Gastrocnemius medialis (tissue), 4 donors: Measurements from ENCODE around the gene PIEZO1. TPM values are rescaled to one million over a fixed set of nuclear protein-coding genes. Genes with fewer than 3 reads are reported as not detected.

Experiments
- ATAC-seq, 2 donors: fragments of 150-250 bp; one replicate each; pipeline ENCODE4 v1.9.1; 2016
- DNase-seq, 2 donors: peaks; one replicate each; pipeline ENCODE4 v3.0.0-alpha.2; 2019
- H3K27ac ChIP-seq, 4 donors: fragments of 200-600 bp; sonication (generic); 1 replicate in 1 of 4; 2 replicates in 3 of 4; pipeline ENCODE4 v1.5.1; 2016 to 2018; ENCODE audit warnings: mild to moderate bottlenecking in 2 of 4, moderate library complexity in 1 of 4
- H3K27me3 ChIP-seq, 3 donors: fragments of 200-600 bp; sonication (generic) in 2 of 3; 1 replicate in 1 of 3; 2 replicates in 2 of 3; pipeline versions ENCODE4 v1.5.1 to v1.6.0; 2016 to 2019; ENCODE audit warnings: mild to moderate bottlenecking in 1 of 3, moderate library complexity in 1 of 3
- H3K36me3 ChIP-seq, 2 donors: fragments of 200-600 bp; sonication (generic) in 1 of 2; one replicate each; pipeline ENCODE4 v1.5.1; 2017 to 2018
- H3K4me1 ChIP-seq, 2 donors: fragments of 200-600 bp; sonication (generic) in 1 of 2; one replicate each; pipeline ENCODE4 v1.5.1; 2016 to 2017; ENCODE audit warnings: mild to moderate bottlenecking in 2 of 2
- H3K4me3 ChIP-seq, 4 donors: fragments of 200-600 bp; sonication (generic) in 3 of 4; 1 replicate in 1 of 4; 2 replicates in 3 of 4; pipeline ENCODE4 v1.5.1; 2016 to 2019; ENCODE audit warnings: mild to moderate bottlenecking in 2 of 4
- H3K9me3 ChIP-seq, 3 donors: fragments of 200-600 bp; sonication (generic) in 2 of 3; 1 replicate in 1 of 3; 2 replicates in 2 of 3; pipeline ENCODE4 v1.5.1; 2016 to 2019
- CTCF ChIP-seq, 5 experiments: fragments of 450-650 bp in 3 of 5; fragments of 200-600 bp in 2 of 5; sonication (generic) in 2 of 5; IDR thresholded peaks in 4 of 5; conservative IDR thresholded peaks in 1 of 5; 1 replicate in 4 of 5; 2 replicates in 1 of 5; pipeline ENCODE4 v1.5.1; 2016 to 2019; ENCODE audit warnings: antibody characterized with exemption in 5 of 5, mild to moderate bottlenecking in 3 of 5, moderate library complexity in 3 of 5
- POLR2A ChIP-seq, 2 donors: fragments of 450-650 bp; IDR thresholded peaks; one replicate each; pipeline ENCODE4 v1.6.1; 2017; ENCODE audit warnings: antibody characterized with exemption in 2 of 2, mild to moderate bottlenecking in 2 of 2, moderate library complexity in 2 of 2
- in situ Hi-C, 4 donors: fragments of 200-750 bp; cut with MboI; loops; one replicate each; pipeline versions ENCODE4 v1.15.0 to v1.8.0; 2017; ENCODE audit warnings: low sequenced_read_pairs in 4 of 4
- intact Hi-C: fragments of 100-400 bp; cut with DNase I; formaldehyde crosslinking; loops from one replicate; pipeline ENCODE4 v1.15.1; 2023; ENCODE audit warnings: low total_unique reads
- total RNA-seq, 4 donors: library from RNA; depleted of rRNA; stranded (reverse); fragments of >200 nt; gene quantifications; one replicate each; pipeline versions ENCODE4 v1.1.0 to v1.2.3, GENCODE V29; 2016

Gene PIEZO1
- total RNA-seq, 4 donors from 2014 or later, result 9.0 to 37.0 (median 16.5) TPM

DNA sequence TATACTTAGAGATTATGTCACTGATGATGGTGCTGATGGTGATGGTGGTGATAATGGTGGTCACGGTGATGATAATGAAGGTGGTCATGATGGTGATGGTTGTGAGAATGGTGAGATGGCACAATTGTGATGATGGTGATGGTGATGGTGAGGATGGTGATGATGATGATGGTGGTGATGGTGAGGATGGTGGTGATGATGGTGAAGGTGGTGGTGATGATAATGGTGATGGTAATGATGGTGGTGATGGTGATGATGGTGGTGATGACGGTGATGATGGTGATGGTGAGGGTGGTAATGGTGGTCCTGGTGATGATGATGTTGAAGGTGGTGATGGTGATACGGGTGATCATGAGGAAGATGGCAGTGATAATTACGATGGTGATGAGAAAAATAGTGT, 13.1 kb upstream of the PIEZO1 start:
- intact Hi-C loops (no loop called here), in situ Hi-C loops (no loop called here)
- H3K9me3 ChIP-seq, result no peaks in the 10 kb centered on the region
- TF ChIP-seq CTCF (IDR thresholded peaks at IDR 0.05 in 4 of 5, conservative IDR thresholded peaks at IDR 0.05 in 1 of 5), result no peak
- H3K27me3 ChIP-seq, result peaks cover 5 to 8% (median 7%) of the 10 kb centered on the region in 3 donors
- no peak for DNase-seq
- peaks cover 0 to 5% of the 10 kb centered on the region in 2 donors for H3K4me1 ChIP-seq
- no peak overlapping the region for H3K27ac ChIP-seq
- no peak for ATAC-seq
- H3K4me3 ChIP-seq, result no peak overlapping the region
- no peaks in the 10 kb centered on the region for H3K36me3 ChIP-seq

DNA sequence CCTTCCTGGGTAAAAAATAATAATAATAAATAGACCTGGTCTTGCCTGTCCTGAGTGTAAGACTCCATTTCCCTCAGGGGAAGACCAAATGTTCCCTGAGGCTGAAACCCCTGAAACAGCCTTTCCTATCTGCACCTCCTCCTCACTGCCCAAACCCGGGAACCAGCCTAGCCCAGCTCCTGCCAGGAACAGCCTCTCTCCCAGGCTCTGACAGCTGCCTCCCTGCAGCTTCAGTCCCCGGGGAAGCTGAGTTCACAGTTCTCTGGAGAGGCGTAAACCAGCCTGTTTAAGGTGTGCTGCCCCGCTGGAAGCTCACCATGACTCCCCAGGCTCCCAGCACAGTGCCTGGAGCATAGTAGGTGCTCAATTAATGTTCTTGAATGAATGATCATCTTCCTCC, 11.3 kb upstream of the PIEZO1 start:
- H3K27me3 ChIP-seq, result peaks cover 12 to 23% (median 22%) of the 10 kb centered on the region in 3 donors
- H3K4me3 ChIP-seq, result no peak overlapping the region
- H3K36me3 ChIP-seq, result no peaks in the 10 kb centered on the region
- TF ChIP-seq CTCF (IDR thresholded peaks at IDR 0.05 in 4 of 5, conservative IDR thresholded peaks at IDR 0.05 in 1 of 5) (no peak), POLR2A (IDR thresholded peaks at IDR 0.05) (no peak)
- H3K4me1 ChIP-seq, result no peaks in the 10 kb centered on the region
- in situ Hi-C loops, result no loop called here
- intact Hi-C loops, result no loop called here
- no peak for DNase-seq
- ATAC-seq, result no peak
- H3K27ac ChIP-seq, result no peak overlapping the region
- H3K9me3 ChIP-seq, result no peaks in the 10 kb centered on the region

DNA sequence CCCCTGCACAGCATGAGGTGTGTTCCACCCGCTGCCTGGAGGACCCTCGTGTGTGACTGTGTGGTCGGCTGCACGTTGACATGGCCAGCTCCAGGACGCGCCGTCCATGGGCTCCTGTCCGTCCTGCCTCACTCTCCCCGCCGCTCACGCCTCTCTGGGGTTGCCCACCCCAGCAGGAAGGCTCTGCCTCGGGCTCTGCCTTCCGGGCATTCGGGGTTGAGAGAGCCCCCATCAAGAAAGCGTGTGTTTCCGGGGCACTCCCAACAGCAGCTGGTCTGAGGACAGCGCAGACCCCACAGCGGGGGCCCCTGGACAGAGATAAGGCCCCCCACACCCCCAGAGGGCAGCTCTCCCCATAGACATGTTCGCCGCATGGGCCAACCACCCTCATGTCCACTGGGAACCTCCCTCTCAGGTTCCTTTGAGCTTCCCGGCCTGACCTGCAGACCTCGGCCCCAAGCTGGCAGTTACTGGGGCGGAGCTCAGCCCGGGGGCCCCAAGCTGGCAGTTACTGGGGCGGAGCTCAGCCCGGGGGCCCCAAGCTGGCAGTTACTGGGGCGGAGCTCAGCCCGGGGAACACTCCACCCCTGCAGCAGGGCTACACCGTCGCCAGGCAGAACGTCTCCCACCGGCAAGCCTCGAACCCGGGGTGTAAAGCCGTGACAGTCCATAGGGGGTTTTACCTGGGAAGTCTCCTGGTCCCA, 8.4 kb upstream of the PIEZO1 start:
- in situ Hi-C loops (no loop called here), intact Hi-C loops (no loop called here)
- DNase-seq (no peak), ATAC-seq (no peak)
- no peak overlapping the region for H3K4me3 ChIP-seq
- H3K4me1 ChIP-seq, result no peaks in the 10 kb centered on the region
- H3K27me3 ChIP-seq, result peaks cover 17 to 24% (median 22%) of the 10 kb centered on the region in 3 donors
- no peaks in the 10 kb centered on the region for H3K9me3 ChIP-seq
- TF ChIP-seq CTCF (IDR thresholded peaks at IDR 0.05 in 4 of 5, conservative IDR thresholded peaks at IDR 0.05 in 1 of 5) (no peak), POLR2A (IDR thresholded peaks at IDR 0.05) (no peak)
- H3K36me3 ChIP-seq, result no peaks in the 10 kb centered on the region
- no peak overlapping the region for H3K27ac ChIP-seq

GRCh38 chr16:88792668-88793250, 7.7 kb upstream of the PIEZO1 start:
- DNase-seq, result no peak
- in situ Hi-C loops, result no loop called here

More at GRCh38 chr16:88792668-88793250, 7.7 kb upstream of the PIEZO1 start:
- H3K9me3 ChIP-seq, result no peaks in the 10 kb centered on the region
- no peak overlapping the region for H3K4me3 ChIP-seq
- intact Hi-C loops, result no loop called here
- no peak overlapping the region for H3K27ac ChIP-seq
- H3K4me1 ChIP-seq, result no peaks in the 10 kb centered on the region
- H3K36me3 ChIP-seq, result no peaks in the 10 kb centered on the region
- ATAC-seq, result no peak
- H3K27me3 ChIP-seq, result peaks cover 17 to 24% (median 22%) of the 10 kb centered on the region in 3 donors
- TF ChIP-seq CTCF (IDR thresholded peaks at IDR 0.05 in 4 of 5, conservative IDR thresholded peaks at IDR 0.05 in 1 of 5) (no peak), POLR2A (IDR thresholded peaks at IDR 0.05) (no peak)
